Glutamatergic neuron (in vitro differentiated cells): Measurements from ENCODE around the gene GALNT6. TPM values are rescaled to one million over a fixed set of nuclear protein-coding genes. Genes with fewer than 3 reads are reported as not detected.

Experiments
- DNase-seq: peaks from one replicate; pipeline ENCODE4 v3.0.0; 2022
- H3K27ac Mint-ChIP-seq: one replicate; pipeline ENCODE4 v1.8.0; 2020; ENCODE audit warnings: mild to moderate bottlenecking, mixed read lengths, inconsistent platforms; ENCODE audit not compliant: unreplicated experiment
- H3K27me3 Mint-ChIP-seq: one replicate; pipeline ENCODE4 v1.8.0; 2020; ENCODE audit warnings: mild to moderate bottlenecking, moderate library complexity, mixed read lengths, inconsistent platforms; ENCODE audit not compliant: unreplicated experiment
- H3K36me3 Mint-ChIP-seq: one replicate; pipeline ENCODE4 v1.8.0; 2020; ENCODE audit warnings: mild to moderate bottlenecking, mixed read lengths, inconsistent platforms; ENCODE audit not compliant: unreplicated experiment
- H3K4me1 Mint-ChIP-seq: one replicate; pipeline ENCODE4 v1.8.0; 2020; ENCODE audit warnings: mild to moderate bottlenecking, low read depth, mixed read lengths, inconsistent platforms; ENCODE audit not compliant: unreplicated experiment
- H3K4me3 Mint-ChIP-seq: one replicate; pipeline ENCODE4 v1.8.0; 2020; ENCODE audit warnings: mild to moderate bottlenecking, mixed read lengths, inconsistent platforms; ENCODE audit not compliant: unreplicated experiment
- H3K9me3 Mint-ChIP-seq: one replicate; pipeline ENCODE4 v1.8.0; 2020; ENCODE audit warnings: mild to moderate bottlenecking, moderate library complexity, mixed read lengths, inconsistent platforms; ENCODE audit not compliant: unreplicated experiment
- total RNA-seq: library from RNA; stranded (reverse); fragmentation: NEBNext Ultra II Directional; extraction: Animal tissue kit (Norgen Biotek cat#: 25700); gene quantifications from one replicate; pipeline ENCODE4 v1.2.1, GENCODE V29; 2021; ENCODE audit not compliant: unreplicated experiment
- TF ChIP-seq, protein P1 (sequence below): fragments of 200-600 bp; sonication (generic); IDR thresholded peaks from one replicate; pipeline ENCODE4 v1.5.0; 2021; ENCODE audit not compliant: partially characterized antibody, unreplicated experiment

Gene GALNT6
- total RNA-seq, 1 donor from 2014 or later, result 0.39 TPM

DNA sequence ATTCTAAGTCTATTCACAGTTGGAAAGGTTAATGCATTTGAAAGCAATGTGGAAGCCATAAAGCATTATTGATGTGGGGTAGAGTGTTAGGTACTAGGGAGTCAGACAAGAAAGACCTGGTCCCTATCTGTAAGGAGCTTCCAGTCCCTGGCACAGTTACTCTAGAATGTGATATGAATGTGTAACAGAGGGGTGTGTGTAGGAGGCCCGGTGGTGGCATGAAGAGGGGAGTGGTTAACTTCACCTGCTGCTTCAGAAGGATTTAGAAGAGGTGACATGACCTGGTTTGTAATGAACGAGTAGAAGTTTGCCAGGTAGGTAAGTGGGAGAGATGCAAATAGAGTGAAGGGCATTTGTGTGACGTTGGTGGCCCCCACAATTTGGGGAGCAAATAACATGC is 15.1 kb upstream of the GALNT6 start:
- peak overlapping the region; percentile 64 for H3K27ac Mint-ChIP-seq
- no peak overlapping the region for H3K4me3 Mint-ChIP-seq
- peaks cover 2% of the 10 kb centered on the region for H3K9me3 Mint-ChIP-seq
- H3K4me1 Mint-ChIP-seq, result peaks cover 2% of the 10 kb centered on the region
- no peaks in the 10 kb centered on the region for H3K36me3 Mint-ChIP-seq
- TF ChIP-seq, protein P1, sequence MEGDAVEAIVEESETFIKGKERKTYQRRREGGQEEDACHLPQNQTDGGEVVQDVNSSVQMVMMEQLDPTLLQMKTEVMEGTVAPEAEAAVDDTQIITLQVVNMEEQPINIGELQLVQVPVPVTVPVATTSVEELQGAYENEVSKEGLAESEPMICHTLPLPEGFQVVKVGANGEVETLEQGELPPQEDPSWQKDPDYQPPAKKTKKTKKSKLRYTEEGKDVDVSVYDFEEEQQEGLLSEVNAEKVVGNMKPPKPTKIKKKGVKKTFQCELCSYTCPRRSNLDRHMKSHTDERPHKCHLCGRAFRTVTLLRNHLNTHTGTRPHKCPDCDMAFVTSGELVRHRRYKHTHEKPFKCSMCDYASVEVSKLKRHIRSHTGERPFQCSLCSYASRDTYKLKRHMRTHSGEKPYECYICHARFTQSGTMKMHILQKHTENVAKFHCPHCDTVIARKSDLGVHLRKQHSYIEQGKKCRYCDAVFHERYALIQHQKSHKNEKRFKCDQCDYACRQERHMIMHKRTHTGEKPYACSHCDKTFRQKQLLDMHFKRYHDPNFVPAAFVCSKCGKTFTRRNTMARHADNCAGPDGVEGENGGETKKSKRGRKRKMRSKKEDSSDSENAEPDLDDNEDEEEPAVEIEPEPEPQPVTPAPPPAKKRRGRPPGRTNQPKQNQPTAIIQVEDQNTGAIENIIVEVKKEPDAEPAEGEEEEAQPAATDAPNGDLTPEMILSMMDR, result no peak
- H3K27me3 Mint-ChIP-seq, result peaks cover 4% of the 10 kb centered on the region
- DNase-seq, result no peak

DNA sequence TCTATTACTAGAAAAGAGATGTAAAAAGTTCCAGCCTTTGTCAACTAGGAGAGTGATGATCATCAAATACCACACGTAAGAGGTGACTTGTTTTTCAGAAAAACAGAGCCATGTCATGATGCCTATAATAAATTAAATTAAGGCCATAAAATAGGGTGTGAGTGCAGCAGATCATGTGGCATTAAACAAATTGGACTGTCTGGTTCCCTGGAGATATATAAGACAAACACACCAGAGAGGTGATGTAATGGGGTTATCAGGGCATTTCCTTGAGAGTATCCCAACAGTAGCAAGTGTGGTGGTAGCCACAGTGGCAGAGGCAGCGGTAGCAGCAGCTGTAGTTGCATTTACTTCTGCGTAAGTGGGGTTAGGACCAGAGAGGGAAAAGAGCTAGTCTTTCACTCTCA is 14.6 kb upstream of the GALNT6 start:
- H3K4me3 Mint-ChIP-seq, result no peak overlapping the region
- H3K27me3 Mint-ChIP-seq, result peaks cover 4% of the 10 kb centered on the region
- no peak for DNase-seq
- TF ChIP-seq, protein P1, result no peak
- H3K9me3 Mint-ChIP-seq, result peaks cover 2% of the 10 kb centered on the region
- H3K36me3 Mint-ChIP-seq, result no peaks in the 10 kb centered on the region
- peaks cover 2% of the 10 kb centered on the region for H3K4me1 Mint-ChIP-seq
- no peak overlapping the region for H3K27ac Mint-ChIP-seq

DNA sequence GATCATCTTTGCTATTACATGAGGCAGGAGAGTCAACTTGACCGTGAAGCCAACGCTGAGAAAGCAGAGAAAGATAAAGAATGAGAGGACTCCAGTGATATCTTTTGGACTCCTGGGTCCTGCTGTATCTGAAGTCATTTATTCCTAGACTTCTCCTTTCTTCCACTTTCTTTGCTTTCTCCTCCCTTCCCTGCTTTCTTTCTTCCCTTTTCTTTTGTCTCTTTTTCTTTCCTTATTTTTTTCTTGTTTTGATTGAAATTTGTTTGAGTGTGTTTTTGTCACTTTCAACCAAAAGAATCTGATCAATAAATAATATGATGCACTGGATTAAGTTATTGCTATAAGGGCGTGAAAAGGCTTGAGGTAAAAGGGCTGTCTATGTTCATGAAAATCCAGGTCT is 13.4 kb upstream of the GALNT6 start:
- no peak for DNase-seq
- H3K27me3 Mint-ChIP-seq, result peaks cover 4% of the 10 kb centered on the region
- H3K27ac Mint-ChIP-seq, result no peak overlapping the region
- H3K9me3 Mint-ChIP-seq, result peaks cover 2% of the 10 kb centered on the region
- H3K4me3 Mint-ChIP-seq, result no peak overlapping the region
- no peaks in the 10 kb centered on the region for H3K36me3 Mint-ChIP-seq
- TF ChIP-seq, protein P1, result no peak
- H3K4me1 Mint-ChIP-seq, result peaks cover 2% of the 10 kb centered on the region

DNA sequence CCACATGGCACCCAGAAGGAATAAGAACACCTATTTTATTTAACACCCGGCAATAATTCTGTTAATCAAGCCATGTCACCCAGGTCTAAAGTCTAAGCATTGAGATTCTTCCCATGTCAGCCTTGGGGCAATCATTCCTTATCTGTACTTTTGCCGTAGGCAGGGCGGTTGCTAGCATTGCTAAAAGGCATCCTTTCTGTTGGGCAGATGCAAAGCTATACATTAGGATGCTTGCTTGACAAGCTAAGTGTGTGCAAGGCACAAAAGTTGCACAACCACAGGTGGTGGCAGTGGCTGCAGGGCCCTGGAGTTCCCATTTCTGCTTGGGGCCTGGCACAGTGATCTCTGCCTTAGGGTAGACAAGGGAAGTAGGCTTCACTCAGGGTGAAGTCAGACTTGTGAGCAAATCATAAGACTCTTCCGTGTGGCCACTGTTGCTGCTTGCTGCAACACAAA is 12.5 kb upstream of the GALNT6 start:
- no peak for DNase-seq
- Mint-ChIP-seq H3K36me3 (no peaks in the 10 kb centered on the region), H3K4me3 (no peak overlapping the region), H3K27me3 (peaks cover 4% of the 10 kb centered on the region), H3K9me3 (peaks cover 2% of the 10 kb centered on the region), H3K4me1 (peaks cover 2% of the 10 kb centered on the region), H3K27ac (no peak overlapping the region)
- TF ChIP-seq, protein P1, result no peak

DNA sequence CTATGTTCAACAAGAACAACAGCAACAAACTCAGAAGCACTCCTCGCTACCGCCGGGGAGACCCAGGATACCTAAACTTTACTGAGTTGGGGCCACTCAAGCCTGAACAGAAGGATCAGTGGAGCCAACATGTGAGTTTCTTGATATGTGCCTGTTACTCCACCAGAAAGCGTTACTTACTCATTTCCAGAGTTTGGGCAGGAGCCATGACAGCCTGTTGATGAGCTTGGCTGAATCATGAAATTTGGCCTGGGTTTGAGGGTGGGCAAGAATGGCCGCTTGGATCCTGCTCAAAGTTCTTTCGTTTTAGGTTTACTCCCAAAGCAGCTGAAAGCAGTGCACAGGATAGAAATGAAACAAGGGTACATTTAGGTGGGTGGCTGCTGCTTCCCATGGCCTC is 12.0 kb upstream of the GALNT6 start:
- Mint-ChIP-seq H3K4me1 (peaks cover 2% of the 10 kb centered on the region), H3K36me3 (no peaks in the 10 kb centered on the region), H3K27ac (no peak overlapping the region), H3K4me3 (no peak overlapping the region), H3K27me3 (peaks cover 4% of the 10 kb centered on the region), H3K9me3 (peaks cover 2% of the 10 kb centered on the region)
- no peak for DNase-seq
- TF ChIP-seq, protein P1, result no peak
